GM12878 (cell line): ENCODE results near the gene AEN. TPM values are rescaled to one million over a fixed set of nuclear protein-coding genes. Genes with fewer than 3 reads are reported as not detected.

Source experiments
- ATF2 ChIP-seq: IDR thresholded peaks from 2 replicates; pipeline ENCODE4 v1.6.1; 2012; ENCODE audit warnings: low read length, inconsistent platforms
- BHLHE40 ChIP-seq, 2 experiments: fragments of 450-650 bp in 1 of 2; IDR thresholded peaks; 2 replicates each; pipeline ENCODE4 v1.6.1; 2011 to 2017; ENCODE audit warnings: low read depth in 2 of 2, borderline replicate concordance in 1 of 2, improper control_type of control experiment in 1 of 2, low read length in 1 of 2, mild to moderate bottlenecking in 1 of 2
- CBX3 ChIP-seq: fragments of 200-600 bp; sonication (generic); IDR thresholded peaks from 2 replicates; pipeline ENCODE4 v1.6.1; 2016; ENCODE audit warnings: low read depth, borderline replicate concordance
- CBX5 ChIP-seq: sonication (generic); IDR thresholded peaks from 2 replicates; pipeline ENCODE4 v1.6.1; 2016; ENCODE audit warnings: low read depth, moderate library complexity, mild to moderate bottlenecking, inconsistent platforms
- CHD1 ChIP-seq: IDR thresholded peaks from 2 replicates; pipeline ENCODE4 v1.6.1; 2012; ENCODE audit warnings: low read depth, low read length, improper control_type of control experiment
- CHD4 ChIP-seq: fragments of 200-600 bp; sonication (generic); IDR thresholded peaks from 2 replicates; pipeline ENCODE4 v1.6.1; 2016; ENCODE audit warnings: mild to moderate bottlenecking
- CREB1 ChIP-seq: IDR thresholded peaks from 2 replicates; pipeline ENCODE4 v1.6.1; 2012; ENCODE audit warnings: low read depth, mild to moderate bottlenecking, inconsistent platforms
- GABPA ChIP-seq: IDR thresholded peaks from 2 replicates; pipeline ENCODE4 v1.6.1; 2014; ENCODE audit warnings: antibody characterized with exemption, low read depth, mild to moderate bottlenecking, inconsistent platforms
- KAT2A ChIP-seq: conservative IDR thresholded peaks from 2 replicates; pipeline ENCODE4 v1.6.1; 2011; ENCODE audit warnings: low read depth, low read length; ENCODE audit not compliant: control insufficient read depth
- KDM1A ChIP-seq: fragments of 200-600 bp; sonication (generic); IDR thresholded peaks from 2 replicates; pipeline ENCODE4 v1.6.1; 2016; ENCODE audit warnings: borderline replicate concordance
- MXI1 ChIP-seq: fragments of 150-350 bp; IDR thresholded peaks from 2 replicates; pipeline ENCODE4 v1.6.1; 2011; ENCODE audit warnings: low read depth, mild to moderate bottlenecking, inconsistent platforms, low read length, improper control_type of control experiment
- NR2C1 ChIP-seq: fragments of 450-650 bp; IDR thresholded peaks from 2 replicates; pipeline ENCODE4 v1.6.1; 2017; ENCODE audit warnings: antibody characterized with exemption, mild to moderate bottlenecking, moderate library complexity
- PKNOX1 ChIP-seq: fragments of 450-650 bp; IDR thresholded peaks from 2 replicates; pipeline ENCODE4 v1.6.1; 2016; ENCODE audit warnings: mild to moderate bottlenecking
- POLR2A ChIP-seq: IDR thresholded peaks from 2 replicates; pipeline ENCODE4 v1.6.1; 2011; ENCODE audit warnings: low read depth, mild to moderate bottlenecking, low read length
- RB1 ChIP-seq: fragments of 450-650 bp; formaldehyde crosslinking; IDR thresholded peaks from 2 replicates; pipeline ENCODE4 v1.6.1; 2017; ENCODE audit warnings: mild to moderate bottlenecking, borderline replicate concordance
- SIX5 ChIP-seq: IDR thresholded peaks from 2 replicates; pipeline ENCODE4 v1.6.1; 2011; ENCODE audit warnings: mild to moderate bottlenecking, low read depth, low read length, moderate library complexity; ENCODE audit not compliant: severe bottlenecking
- SREBF1 ChIP-seq: IDR thresholded peaks from 2 replicates; pipeline ENCODE4 v1.6.1; 2012; ENCODE audit warnings: mild to moderate bottlenecking, low read length
- SUPT20H ChIP-seq: IDR thresholded peaks from 2 replicates; pipeline ENCODE4 v1.6.1; 2011; ENCODE audit warnings: low read depth, mild to moderate bottlenecking, low read length, moderate library complexity, borderline replicate concordance; ENCODE audit not compliant: control insufficient read depth
- TARDBP ChIP-seq: IDR thresholded peaks from 2 replicates; pipeline ENCODE4 v1.6.1; 2016; ENCODE audit warnings: borderline replicate concordance
- YBX1 ChIP-seq: fragments of 450-650 bp; IDR thresholded peaks from 2 replicates; pipeline ENCODE4 v1.6.1; 2016; ENCODE audit warnings: antibody characterized with exemption
- ZNF24 ChIP-seq: fragments of 450-650 bp; IDR thresholded peaks from 2 replicates; pipeline ENCODE4 v1.6.1; 2017; ENCODE audit warnings: antibody characterized with exemption, mild to moderate bottlenecking
- polyA plus RNA-seq, 11 experiments: library from polyadenylated mRNA; depleted of rRNA in 4 of 11; unstranded in 6 of 11; stranded (reverse) in 5 of 11; fragments of >200 nt; fragmentation: Nextera tagmentation in 4 of 11; fragmentation: Illumina TruSeq in 1 of 11; extraction: Ambion mirVana in 4 of 11; extraction: Trizol in 1 of 11; gene quantifications; 1 replicate in 1 of 11; 2 replicates in 10 of 11; pipeline versions ENCODE4 v1.2.1 to v1.2.3, GENCODE V29; 2011 to 2016; ENCODE audit warnings: inconsistent platforms in 2 of 11, missing spikeins in 2 of 11, low read depth in 1 of 11
- total RNA-seq, 4 experiments: library from RNA; depleted of rRNA in 3 of 4; stranded (reverse); fragments of >200 nt in 3 of 4; fragmentation: Illumina TruSeq in 1 of 4; extraction: Trizol in 1 of 4; gene quantifications; 2 replicates each; pipeline versions ENCODE4 v1.2.1 to v1.2.3, GENCODE V29; 2013 to 2021
- TF ChIP-seq, protein P1 (sequence below): fragments of 450-650 bp; IDR thresholded peaks from 2 replicates; pipeline ENCODE4 v1.6.1; 2017; ENCODE audit warnings: borderline replicate concordance
- TF ChIP-seq, protein P2 (sequence below): IDR thresholded peaks from 2 replicates; pipeline ENCODE4 v1.6.1; 2012; ENCODE audit warnings: low read depth, low read length, improper control_type of control experiment
- TF ChIP-seq, protein P3 (sequence below): fragments of 450-650 bp; IDR thresholded peaks from 2 replicates; pipeline ENCODE4 v1.6.1; 2018; ENCODE audit warnings: mild to moderate bottlenecking, low read depth, moderate library complexity; ENCODE audit not compliant: partially characterized antibody

Gene AEN
- total and polyA plus RNA-seq, 10 of the 15 experiments (the other 5 are each of a cell fraction or from before 2014, with no cell fraction given), result 11.7 to 81.2 (median 53.7) TPM

GRCh38 chr15:88620995-88621772 lies at the start of gene AEN (continued):
- TF ChIP-seq PKNOX1, result peak; percentile 54; the same call in 1 of the 2 replicates
- TF ChIP-seq SIX5, result no peak
- no peak for TF ChIP-seq CBX5
- peak; percentile 92 for TF ChIP-seq POLR2A
- TF ChIP-seq, protein P1, sequence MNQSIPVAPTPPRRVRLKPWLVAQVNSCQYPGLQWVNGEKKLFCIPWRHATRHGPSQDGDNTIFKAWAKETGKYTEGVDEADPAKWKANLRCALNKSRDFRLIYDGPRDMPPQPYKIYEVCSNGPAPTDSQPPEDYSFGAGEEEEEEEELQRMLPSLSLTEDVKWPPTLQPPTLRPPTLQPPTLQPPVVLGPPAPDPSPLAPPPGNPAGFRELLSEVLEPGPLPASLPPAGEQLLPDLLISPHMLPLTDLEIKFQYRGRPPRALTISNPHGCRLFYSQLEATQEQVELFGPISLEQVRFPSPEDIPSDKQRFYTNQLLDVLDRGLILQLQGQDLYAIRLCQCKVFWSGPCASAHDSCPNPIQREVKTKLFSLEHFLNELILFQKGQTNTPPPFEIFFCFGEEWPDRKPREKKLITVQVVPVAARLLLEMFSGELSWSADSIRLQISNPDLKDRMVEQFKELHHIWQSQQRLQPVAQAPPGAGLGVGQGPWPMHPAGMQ, result no peak
- TF ChIP-seq TARDBP, result no peak
- TF ChIP-seq, protein P2, sequence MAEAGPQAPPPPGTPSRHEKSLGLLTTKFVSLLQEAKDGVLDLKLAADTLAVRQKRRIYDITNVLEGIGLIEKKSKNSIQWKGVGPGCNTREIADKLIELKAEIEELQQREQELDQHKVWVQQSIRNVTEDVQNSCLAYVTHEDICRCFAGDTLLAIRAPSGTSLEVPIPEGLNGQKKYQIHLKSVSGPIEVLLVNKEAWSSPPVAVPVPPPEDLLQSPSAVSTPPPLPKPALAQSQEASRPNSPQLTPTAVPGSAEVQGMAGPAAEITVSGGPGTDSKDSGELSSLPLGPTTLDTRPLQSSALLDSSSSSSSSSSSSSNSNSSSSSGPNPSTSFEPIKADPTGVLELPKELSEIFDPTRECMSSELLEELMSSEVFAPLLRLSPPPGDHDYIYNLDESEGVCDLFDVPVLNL, result peak; percentile 93
- TF ChIP-seq ATF2, result no peak
- peak; percentile 94 for TF ChIP-seq CHD1
- TF ChIP-seq GABPA, result peak; percentile 64; the same call in 1 of the 2 replicates
- TF ChIP-seq KAT2A, result no peak
- no peak for TF ChIP-seq SREBF1
- no peak for TF ChIP-seq CBX3
- TF ChIP-seq NR2C1, result no peak
- no peak for TF ChIP-seq CHD4
- no peak for TF ChIP-seq YBX1
- TF ChIP-seq MXI1, result peak; percentile 100
- peak; percentile 54; the same call in 1 of the 2 replicates for TF ChIP-seq CREB1
- no peak; the same call in 1 of the 2 replicates for TF ChIP-seq RB1
- no peak for TF ChIP-seq ZNF24
- TF ChIP-seq, protein P3, sequence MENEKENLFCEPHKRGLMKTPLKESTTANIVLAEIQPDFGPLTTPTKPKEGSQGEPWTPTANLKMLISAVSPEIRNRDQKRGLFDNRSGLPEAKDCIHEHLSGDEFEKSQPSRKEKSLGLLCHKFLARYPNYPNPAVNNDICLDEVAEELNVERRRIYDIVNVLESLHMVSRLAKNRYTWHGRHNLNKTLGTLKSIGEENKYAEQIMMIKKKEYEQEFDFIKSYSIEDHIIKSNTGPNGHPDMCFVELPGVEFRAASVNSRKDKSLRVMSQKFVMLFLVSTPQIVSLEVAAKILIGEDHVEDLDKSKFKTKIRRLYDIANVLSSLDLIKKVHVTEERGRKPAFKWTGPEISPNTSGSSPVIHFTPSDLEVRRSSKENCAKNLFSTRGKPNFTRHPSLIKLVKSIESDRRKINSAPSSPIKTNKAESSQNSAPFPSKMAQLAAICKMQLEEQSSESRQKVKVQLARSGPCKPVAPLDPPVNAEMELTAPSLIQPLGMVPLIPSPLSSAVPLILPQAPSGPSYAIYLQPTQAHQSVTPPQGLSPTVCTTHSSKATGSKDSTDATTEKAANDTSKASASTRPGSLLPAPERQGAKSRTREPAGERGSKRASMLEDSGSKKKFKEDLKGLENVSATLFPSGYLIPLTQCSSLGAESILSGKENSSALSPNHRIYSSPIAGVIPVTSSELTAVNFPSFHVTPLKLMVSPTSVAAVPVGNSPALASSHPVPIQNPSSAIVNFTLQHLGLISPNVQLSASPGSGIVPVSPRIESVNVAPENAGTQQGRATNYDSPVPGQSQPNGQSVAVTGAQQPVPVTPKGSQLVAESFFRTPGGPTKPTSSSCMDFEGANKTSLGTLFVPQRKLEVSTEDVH, result peak; percentile 97
- TF ChIP-seq BHLHE40 (IDR thresholded peaks at IDR 0.05; ENCODE audit: borderline replicate concordance in 1 of 2, low read depth in 2 of 2, low read length in 1 of 2), result peak; percentile 94 to 98
- TF ChIP-seq KDM1A, result no peak
- TF ChIP-seq SUPT20H, result no peak
